Measurements from ENCODE around the gene PIK3AP1. TPM values are rescaled to one million over a fixed set of nuclear protein-coding genes. Genes with fewer than 3 reads are reported as not detected.

The PIK3AP1 gene
- total and polyA plus RNA-seq, 2 of the 13 experiments (the other 11 are each of a cell fraction or from before 2014, with no cell fraction given): 3.6 to 13.8 TPM

- POLR2A ChIA-PET: no interaction called here
- Histone ChIP-seq H3K4me3 (replicated peaks in 1 of 3; ENCODE audit: insufficient read depth in 1 of 3, low read depth in 2 of 3, low read length in 3 of 3) (no peak overlapping the region), H3K9me3 (ENCODE audit: low read length) (no peaks in the 10 kb centered on the region), H3K9ac (ENCODE audit: insufficient read depth, low read depth, low read length) (no peak overlapping the region), H4K20me1 (ENCODE audit: insufficient read depth, low read length) (0 out of 2 replicates have a peak, but pooled peaks cover 3% of the 10 kb centered on the region), H3K79me2 (ENCODE audit: insufficient read depth, low read length) (no peaks in the 10 kb centered on the region), H3K27ac (ENCODE audit: extremely low read length, insufficient read depth, low read length) (no peak overlapping the region), H3K4me1 (ENCODE audit: insufficient read depth, low read length) (no peaks in the 10 kb centered on the region), H3K36me3 (replicated peaks in 1 of 2; ENCODE audit: control insufficient read depth in 1 of 2, insufficient read depth in 2 of 2, low read length in 2 of 2) (peaks cover 15 to 75% of the 10 kb centered on the region in 2 experiments), H3K4me2 (ENCODE audit: low read depth, low read length) (no peak overlapping the region), H2AFZ (ENCODE audit: low read length) (no peak overlapping the region), H3K27me3 (ENCODE audit: control insufficient read depth in 1 of 2, insufficient read depth in 2 of 2, low read length in 2 of 2) (no peaks in the 10 kb centered on the region)
- in situ Hi-C loops (cut with HindIII; ENCODE audit: extremely low pct_ligation_motif_present, low pct_unique_long_range_greater_than_20kb) (no loop called here), intact Hi-C loops (cut with micrococcal nuclease; ENCODE audit: unreplicated experiment) (no loop called here)
- CTCF ChIA-PET (ENCODE audit: low intra/inter-chr PET ratio, low total read pairs): no interaction called here
- ATAC-seq (no peak), DNase-seq (ENCODE audit: low spot score) (no peak), FAIRE-seq (no peak)
- no TSS peak for BruUV-seq (replicated peaks)
- WGBS (ENCODE audit: low lambda C conversion rate): 95% methylated on average over 5 of the region's 5 CpGs
- no peak for TF ChIP-seq ZFX (CRISPR knock-in tag; IDR thresholded peaks at IDR 0.05; ENCODE audit: low read depth)
- TF ChIP-seq MAF1 (CRISPR knock-in tag; IDR thresholded peaks at IDR 0.05; ENCODE audit: borderline replicate concordance): no peak
- no peak for TF ChIP-seq JARID2 (CRISPR knock-in tag; IDR thresholded peaks at IDR 0.05; ENCODE audit: insufficient replicate concordance)
- no peak for TF ChIP-seq ZNF841 (CRISPR knock-in tag; IDR thresholded peaks at IDR 0.05; ENCODE audit: borderline replicate concordance)
- TF ChIP-seq HOXD1 (CRISPR knock-in tag; IDR thresholded peaks at IDR 0.05): no peak
- no peak for TF ChIP-seq HMGXB4 (CRISPR knock-in tag; IDR thresholded peaks at IDR 0.05; ENCODE audit: borderline replicate concordance in 1 of 2, low read depth in 1 of 2)
- TF ChIP-seq ZNF839 (CRISPR knock-in tag; IDR thresholded peaks at IDR 0.05; ENCODE audit: borderline replicate concordance): no peak
- no peak for TF ChIP-seq TIGD3 (CRISPR knock-in tag; IDR thresholded peaks at IDR 0.05; ENCODE audit: borderline replicate concordance)
- TF ChIP-seq ZNF468 (CRISPR knock-in tag; IDR thresholded peaks at IDR 0.05): no peak
- TF ChIP-seq PRDM10 (CRISPR knock-in tag; IDR thresholded peaks at IDR 0.05; ENCODE audit: low read depth): no peak
- no peak for TF ChIP-seq FOSL1 (CRISPR knock-in tag; IDR thresholded peaks at IDR 0.05; ENCODE audit: borderline replicate concordance)
- no peak for TF ChIP-seq ELK4 (CRISPR knock-in tag; IDR thresholded peaks at IDR 0.05; ENCODE audit: borderline replicate concordance)
Observed at GRCh38 chr10:96548589-96548988, 171.7 kb downstream of the PIK3AP1 start.
